Measurements from ENCODE around the gene CAPN7. TPM values are rescaled to one million over a fixed set of nuclear protein-coding genes. Genes with fewer than 3 reads are reported as not detected.

The CAPN7 gene
- total RNA-seq, 2 donors from 2014 or later, result 33.2 to 33.9 TPM

DNA sequence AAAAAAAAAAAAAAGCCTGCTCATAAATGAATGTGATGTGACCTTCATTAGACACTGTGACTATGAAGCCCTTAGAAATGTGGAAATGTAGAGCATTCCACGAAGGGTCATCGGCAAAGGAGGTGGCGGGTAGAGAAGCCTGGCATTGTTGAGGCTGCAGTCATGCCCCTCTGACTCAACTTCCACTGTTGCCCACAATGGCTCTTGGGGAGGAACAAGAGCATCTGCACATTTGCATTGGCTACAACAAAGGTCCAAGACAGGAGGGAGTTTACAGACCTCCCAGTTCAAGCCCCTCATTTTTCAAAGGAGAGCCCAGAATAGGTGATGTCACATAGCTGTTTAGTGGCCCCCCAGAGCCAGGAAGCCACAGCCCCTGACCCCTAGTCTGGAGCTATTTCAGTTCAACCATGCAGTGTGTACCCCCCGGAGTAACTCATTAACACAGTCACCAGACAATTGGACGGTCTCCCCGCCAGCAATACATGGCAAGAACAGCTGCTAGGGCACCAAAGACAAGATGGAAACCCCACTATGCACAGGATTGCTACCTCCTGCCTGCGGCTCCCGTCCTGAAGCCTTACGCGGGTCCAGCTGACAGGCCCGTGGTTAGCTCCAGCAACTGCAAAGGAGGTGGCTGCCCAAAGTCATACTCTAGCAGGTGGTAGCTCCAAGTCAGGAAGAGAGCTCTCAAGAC, 70.1 kb downstream of the CAPN7 start:
- TF ChIP-seq CTCF (IDR thresholded peaks at IDR 0.05), result no peak
- Histone ChIP-seq H3K9ac (ENCODE audit: low read depth in 2 of 2, low read length in 2 of 2) (no peak overlapping the region), H3K27me3 (no peaks in the 10 kb centered on the region), H3K36me3 (no peaks in the 10 kb centered on the region), H3K4me1 (no peaks in the 10 kb centered on the region), H3K27ac (no peak overlapping the region), H3K9me3 (no peaks in the 10 kb centered on the region), H3K4me3 (no peak overlapping the region)
- intact Hi-C loops (cut with DNase I), result no loop called here
- no peak for DNase-seq

DNA sequence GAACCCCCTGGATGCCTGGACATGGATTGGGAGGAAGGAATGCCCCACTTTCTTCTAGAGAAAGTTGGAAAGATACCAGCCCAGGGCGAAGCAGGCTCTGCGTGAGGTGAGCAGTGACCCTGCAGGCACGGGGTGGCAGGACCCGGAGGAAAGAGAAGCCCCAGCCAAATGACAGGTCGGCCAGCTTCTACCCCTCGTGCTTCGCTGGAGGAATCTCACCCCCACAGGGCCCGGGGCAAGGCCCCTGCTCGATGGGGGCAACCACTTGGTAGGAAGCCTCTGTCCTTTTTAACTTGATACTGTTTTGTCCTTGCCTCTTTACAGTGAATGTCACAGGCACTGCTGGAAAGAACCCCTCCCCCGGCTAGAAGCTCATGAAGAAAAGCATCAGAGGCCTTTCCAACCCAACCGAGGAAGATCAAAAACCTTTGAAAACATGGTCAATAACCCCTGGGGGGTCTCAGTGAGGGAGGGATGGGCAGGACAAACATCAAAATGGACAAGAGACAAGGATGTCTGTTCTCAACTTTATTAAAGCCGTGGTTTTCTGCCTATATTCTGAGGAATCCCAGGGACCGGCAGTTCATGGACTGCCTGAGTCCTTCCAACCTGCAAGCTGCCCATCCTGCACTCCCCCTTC, 71.9 kb downstream of the CAPN7 start:
- Histone ChIP-seq H3K36me3 (no peaks in the 10 kb centered on the region), H3K27me3 (no peaks in the 10 kb centered on the region), H3K4me3 (no peak overlapping the region), H3K27ac (no peak overlapping the region), H3K9ac (ENCODE audit: low read depth in 2 of 2, low read length in 2 of 2) (no peak overlapping the region), H3K4me1 (no peaks in the 10 kb centered on the region), H3K9me3 (no peaks in the 10 kb centered on the region)
- no peak for TF ChIP-seq CTCF (IDR thresholded peaks at IDR 0.05)
- intact Hi-C loops (cut with DNase I), result no loop called here
- DNase-seq, result no peak

DNA sequence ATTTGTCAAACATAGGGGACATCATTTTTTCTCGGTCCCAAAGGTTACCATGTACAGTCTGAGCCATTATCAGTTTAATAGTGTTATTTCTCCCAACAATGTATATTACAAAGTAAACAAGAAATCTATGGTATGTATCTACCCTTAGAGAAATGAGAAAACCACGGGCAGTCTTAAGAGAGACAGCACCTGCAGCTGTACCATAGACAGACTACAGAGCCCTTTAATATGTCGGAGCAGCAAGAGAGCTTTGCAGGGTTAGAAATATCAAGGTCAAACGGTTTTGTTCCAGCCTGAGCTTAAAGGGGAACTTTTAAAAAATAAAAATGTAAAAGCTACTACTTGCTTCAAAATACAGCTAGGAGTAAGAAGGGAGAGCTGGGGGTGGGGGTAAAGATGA, 73.2 kb downstream of the CAPN7 start:
- no peak for TF ChIP-seq CTCF (IDR thresholded peaks at IDR 0.05)
- Histone ChIP-seq H3K36me3 (no peaks in the 10 kb centered on the region), H3K4me3 (no peak overlapping the region), H3K27me3 (no peaks in the 10 kb centered on the region), H3K4me1 (no peaks in the 10 kb centered on the region), H3K9ac (ENCODE audit: low read depth in 2 of 2, low read length in 2 of 2) (no peak overlapping the region), H3K9me3 (no peaks in the 10 kb centered on the region), H3K27ac (no peak overlapping the region)
- DNase-seq, result no peak
- intact Hi-C loops (cut with DNase I), result no loop called here

GRCh38 chr3:15279671-15280402, 73.8 kb downstream of the CAPN7 start:
- no peaks in the 10 kb centered on the region for H3K27me3 ChIP-seq
- no peaks in the 10 kb centered on the region for H3K36me3 ChIP-seq
- TF ChIP-seq CTCF (IDR thresholded peaks at IDR 0.05), result no peak
- no peaks in the 10 kb centered on the region for H3K4me1 ChIP-seq
- no peak overlapping the region for H3K27ac ChIP-seq
- DNase-seq, result no peak
- no peaks in the 10 kb centered on the region for H3K9me3 ChIP-seq
- intact Hi-C loops (cut with DNase I), result no loop called here
- no peak overlapping the region for H3K9ac ChIP-seq (ENCODE audit: low read depth in 2 of 2, low read length in 2 of 2)
- H3K4me3 ChIP-seq, result no peak overlapping the region

DNA sequence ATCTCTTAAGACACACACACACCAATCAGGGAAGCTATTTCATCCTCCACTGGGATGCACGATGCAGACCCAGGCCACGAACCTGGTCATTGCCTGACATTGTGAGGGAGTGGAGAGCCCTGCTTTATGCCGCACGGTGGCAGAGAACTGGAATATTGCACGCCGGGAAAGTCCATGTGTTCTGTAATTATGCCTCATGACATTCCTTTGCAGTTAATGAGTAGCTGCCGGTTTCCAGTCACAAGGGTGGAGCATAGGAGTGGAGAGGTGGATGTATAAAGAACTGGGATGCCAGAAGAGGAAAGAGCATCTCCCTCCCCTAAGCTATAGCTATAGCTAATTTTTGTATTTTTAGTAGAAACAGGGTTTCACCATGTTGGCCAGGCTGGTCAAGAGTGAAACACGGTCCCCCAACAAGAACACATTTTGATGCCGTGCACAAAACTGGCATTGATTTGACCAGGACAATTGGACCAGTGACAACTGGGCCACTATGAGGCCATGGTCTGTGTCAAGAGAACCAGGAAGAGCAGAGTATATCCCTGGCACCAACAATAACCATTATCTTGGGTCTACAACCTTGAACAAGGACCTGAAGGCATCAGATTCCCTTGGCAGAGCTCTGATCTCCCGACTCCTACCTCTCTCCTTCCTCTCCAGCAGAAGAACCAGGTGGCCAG, 74.9 kb downstream of the CAPN7 start:
- intact Hi-C loops (cut with DNase I), result no loop called here
- peak; percentile 42 for DNase-seq
- H3K9ac ChIP-seq (ENCODE audit: low read depth in 2 of 2, low read length in 2 of 2), result no peak overlapping the region

More for the DNA sequence above, 74.9 kb downstream of the CAPN7 start:
- no peaks in the 10 kb centered on the region for H3K9me3 ChIP-seq
- H3K4me3 ChIP-seq, result no peak overlapping the region
- no peaks in the 10 kb centered on the region for H3K27me3 ChIP-seq
- no peak overlapping the region for H3K27ac ChIP-seq
- no peak for TF ChIP-seq CTCF (IDR thresholded peaks at IDR 0.05)
- no peaks in the 10 kb centered on the region for H3K4me1 ChIP-seq
- no peaks in the 10 kb centered on the region for H3K36me3 ChIP-seq

All from colonic mucosa (tissue), 4 donors.